ENCODE measurements around the gene BHMT.
A peak's percentile ranks its signal among the peaks of the same experiment; 100 is the strongest.
"Not testable (repeated sequence)": the region's sequence is repeated elsewhere in the genome, so short reads cannot be mapped to it uniquely, and the experiment has no call there.

Gene BHMT

GRCh38 chr5:79119486-79119885 is 7.9 kb downstream of the BHMT start:
- no peak for DNase-seq

GRCh38 chr5:79120221-79120620 is 8.6 kb downstream of the BHMT start:
- no peak for DNase-seq

GRCh38 chr5:79122973-79123372 is 11.4 kb downstream of the BHMT start:
- no peak for DNase-seq

- DNase-seq: no peak
Measured at GRCh38 chr5:79124607-79125006, 13.0 kb downstream of the BHMT start.

- no peak for DNase-seq
Measured at GRCh38 chr5:79130781-79131180, 19.2 kb downstream of the BHMT start.

GRCh38 chr5:79133121-79133656 is 21.6 kb downstream of the BHMT start:
- peak in 1 of 2 experiments; percentile 68 for DNase-seq

GRCh38 chr5:79133657-79134451 is 22.2 kb downstream of the BHMT start:
- DNase-seq: peak; percentile 21 to 73

GRCh38 chr5:79135790-79136553 is 24.4 kb downstream of the BHMT start:
- no peak for DNase-seq

- no peak for DNase-seq
Measured at GRCh38 chr5:79136618-79137017, 25.0 kb downstream of the BHMT start.

- DNase-seq: no peak
Measured at GRCh38 chr5:79140553-79140952, 28.9 kb downstream of the BHMT start.

GRCh38 chr5:79143684-79144379 is 32.2 kb downstream of the BHMT start:
- DNase-seq: no peak

- no peak for DNase-seq
Measured at GRCh38 chr5:79147076-79147475, 35.5 kb downstream of the BHMT start.

GRCh38 chr5:79149433-79149832 is 37.8 kb downstream of the BHMT start:
- DNase-seq: no peak

- DNase-seq: no peak
Measured at GRCh38 chr5:79151942-79152671, 40.5 kb downstream of the BHMT start.

- no peak for DNase-seq
Measured at GRCh38 chr5:79157305-79157704, 45.7 kb downstream of the BHMT start.

GRCh38 chr5:79161647-79162046 is 50.0 kb downstream of the BHMT start:
- DNase-seq: not testable (repeated sequence)

- no peak for DNase-seq
Measured at GRCh38 chr5:79168031-79168430, 56.4 kb downstream of the BHMT start.

- DNase-seq: no peak
Measured at GRCh38 chr5:79170661-79171060, 59.1 kb downstream of the BHMT start.

GRCh38 chr5:79171635-79172245 is 60.1 kb downstream of the BHMT start:
- no peak for DNase-seq

GRCh38 chr5:79172269-79172668 is 60.7 kb downstream of the BHMT start:
- DNase-seq: no peak

GRCh38 chr5:79173626-79174025 is 62.0 kb downstream of the BHMT start:
- no peak for DNase-seq

- DNase-seq: not testable (repeated sequence)
Measured at GRCh38 chr5:79180449-79180848, 68.8 kb downstream of the BHMT start.
